Left lung (tissue), 10 donors: ENCODE measurements around the gene ZNF14. TPM values are rescaled to one million over a fixed set of nuclear protein-coding genes. Genes with fewer than 3 reads are reported as not detected.

Source experiments
- ATAC-seq: fragments of 200-7000 bp; cut with Tn5 transposase; one replicate; pipeline ENCODE4 v1.9.1; 2020; ENCODE audit warnings: moderate library complexity
- DNase-seq, 4 donors: peaks; one replicate each; pipeline ENCODE4 v3.0.0-alpha.2; 2013 to 2020
- H3K27ac ChIP-seq, 2 donors: fragments of 200-600 bp; sonication (generic) in 1 of 2; one replicate each; pipeline versions ENCODE4 v1.5.0 to v1.8.0; 2020 to 2021
- H3K27me3 ChIP-seq, 2 donors: fragments of 200-600 bp; sonication (generic) in 1 of 2; one replicate each; pipeline versions ENCODE4 v1.5.0 to v1.8.0; 2020 to 2021
- H3K36me3 ChIP-seq, 2 donors: fragments of 200-600 bp; sonication (generic) in 1 of 2; one replicate each; pipeline versions ENCODE4 v1.5.0 to v1.8.0; 2020 to 2021
- H3K4me1 ChIP-seq, 2 donors: fragments of 200-600 bp; one replicate each; pipeline ENCODE4 v1.8.0; 2021
- H3K4me3 ChIP-seq, 2 donors: fragments of 200-600 bp; sonication (generic) in 1 of 2; one replicate each; pipeline versions ENCODE4 v1.5.0 to v1.8.0; 2020 to 2021; ENCODE audit warnings: mild to moderate bottlenecking in 1 of 2
- H3K9me3 ChIP-seq, 2 donors: fragments of 200-600 bp; sonication (generic) in 1 of 2; one replicate each; pipeline versions ENCODE4 v1.5.0 to v1.8.0; 2020 to 2021
- intact Hi-C, 2 donors: fragments of 100-400 bp; cut with DNase I; formaldehyde crosslinking; loops; one replicate each; pipeline versions ENCODE4 v1.11.2 to v1.14.2; 2022
- polyA plus RNA-seq, 6 donors: library from polyadenylated mRNA; unstranded; fragments of 120-200 nt; gene quantifications; one replicate each; pipeline ENCODE4 v1.2.1, GENCODE V29; 2013; ENCODE audit not compliant: insufficient read length in 6 of 6
- total RNA-seq, 2 donors: library from RNA; stranded (reverse); fragmentation: NEBNext Ultra II Directional; extraction: Animal tissue kit (Norgen Biotek cat#: 25700); gene quantifications; one replicate each; pipeline ENCODE4 v1.2.1, GENCODE V29; 2021
- TF ChIP-seq, protein P1 (sequence below), 2 donors: fragments of 200-600 bp; sonication (generic) in 1 of 2; IDR thresholded peaks; one replicate each; pipeline versions ENCODE4 v1.5.0 to v1.8.0; 2021; ENCODE audit warnings: antibody characterized with exemption in 2 of 2
- donor health status: DM: no; HTN: yes; CAD: no.
- donor health status: DM: no; HTN: no; CAD: no.

Gene ZNF14
- total and polyA plus RNA-seq, 8 donors: 4.7 to 15.3 (median 12.1) TPM

DNA sequence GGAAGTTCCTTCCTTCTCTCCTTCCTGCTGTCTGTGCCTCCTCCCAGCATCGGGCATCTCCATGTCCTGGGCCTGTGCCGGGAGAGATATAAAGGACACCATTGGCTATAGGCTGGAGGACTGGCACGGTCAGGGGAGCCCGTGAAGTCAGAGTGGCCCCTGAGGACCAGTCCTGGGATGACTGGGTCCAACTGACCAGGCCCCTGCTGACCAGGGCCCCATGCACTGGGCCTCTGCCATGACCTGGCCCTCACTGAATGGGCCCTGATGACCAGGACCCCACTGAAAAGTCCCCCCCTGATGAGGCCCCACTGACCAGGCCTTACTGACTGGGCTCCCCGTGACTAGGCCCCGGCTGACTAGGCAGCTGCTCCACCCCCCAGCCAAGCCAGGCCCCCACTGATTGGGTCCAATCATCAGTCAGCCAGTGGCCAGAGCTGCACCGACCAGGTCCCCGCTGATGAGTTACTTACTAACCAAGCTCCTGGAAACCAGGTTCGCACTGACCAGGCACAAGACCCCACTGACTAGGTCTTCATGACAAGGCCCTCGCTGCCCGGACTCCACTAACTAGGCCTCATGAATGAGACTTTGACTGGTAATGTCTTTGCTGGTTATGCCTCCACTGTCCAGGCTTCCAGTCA is 20.0 kb upstream of the ZNF14 start:
- ATAC-seq (no peak), DNase-seq (peak in 1 of 4 donors; percentile 49)
- H3K9me3 ChIP-seq: peaks cover 0 to 45% of the 10 kb centered on the region in 2 donors
- TF ChIP-seq, protein P1, sequence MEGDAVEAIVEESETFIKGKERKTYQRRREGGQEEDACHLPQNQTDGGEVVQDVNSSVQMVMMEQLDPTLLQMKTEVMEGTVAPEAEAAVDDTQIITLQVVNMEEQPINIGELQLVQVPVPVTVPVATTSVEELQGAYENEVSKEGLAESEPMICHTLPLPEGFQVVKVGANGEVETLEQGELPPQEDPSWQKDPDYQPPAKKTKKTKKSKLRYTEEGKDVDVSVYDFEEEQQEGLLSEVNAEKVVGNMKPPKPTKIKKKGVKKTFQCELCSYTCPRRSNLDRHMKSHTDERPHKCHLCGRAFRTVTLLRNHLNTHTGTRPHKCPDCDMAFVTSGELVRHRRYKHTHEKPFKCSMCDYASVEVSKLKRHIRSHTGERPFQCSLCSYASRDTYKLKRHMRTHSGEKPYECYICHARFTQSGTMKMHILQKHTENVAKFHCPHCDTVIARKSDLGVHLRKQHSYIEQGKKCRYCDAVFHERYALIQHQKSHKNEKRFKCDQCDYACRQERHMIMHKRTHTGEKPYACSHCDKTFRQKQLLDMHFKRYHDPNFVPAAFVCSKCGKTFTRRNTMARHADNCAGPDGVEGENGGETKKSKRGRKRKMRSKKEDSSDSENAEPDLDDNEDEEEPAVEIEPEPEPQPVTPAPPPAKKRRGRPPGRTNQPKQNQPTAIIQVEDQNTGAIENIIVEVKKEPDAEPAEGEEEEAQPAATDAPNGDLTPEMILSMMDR (IDR thresholded peaks at IDR 0.05): no peak
- H3K27me3 ChIP-seq: no peaks in the 10 kb centered on the region
- H3K36me3 ChIP-seq: no peaks in the 10 kb centered on the region
- intact Hi-C loops: no loop called here
- no peaks in the 10 kb centered on the region for H3K4me1 ChIP-seq
- H3K4me3 ChIP-seq: no peak overlapping the region
- H3K27ac ChIP-seq: no peak overlapping the region

DNA sequence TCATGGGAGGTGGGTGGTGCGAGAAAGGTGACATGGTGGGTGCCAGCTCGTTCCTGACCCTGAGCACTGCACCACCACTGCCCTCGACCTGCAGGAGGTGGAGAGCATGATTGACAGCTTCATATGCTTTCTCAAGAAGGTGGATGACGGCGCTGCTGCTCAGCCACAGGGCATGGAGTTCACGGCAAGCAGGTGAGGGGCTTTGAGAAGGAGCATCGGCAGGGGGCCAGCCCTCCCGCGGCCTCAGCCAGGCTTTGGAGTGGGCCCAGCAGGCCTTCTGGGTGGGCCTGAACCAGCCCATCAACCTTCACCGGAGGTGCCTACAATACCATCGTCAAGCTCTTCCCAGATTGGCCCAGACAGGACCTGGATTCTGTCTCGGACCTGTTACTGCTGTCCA is 18.9 kb upstream of the ZNF14 start:
- intact Hi-C loops: no loop called here
- Histone ChIP-seq H3K9me3 (peaks cover 0 to 42% of the 10 kb centered on the region in 2 donors), H3K4me1 (no peaks in the 10 kb centered on the region), H3K36me3 (no peaks in the 10 kb centered on the region), H3K4me3 (no peak overlapping the region), H3K27me3 (no peaks in the 10 kb centered on the region), H3K27ac (no peak overlapping the region)
- TF ChIP-seq, protein P1 (IDR thresholded peaks at IDR 0.05): no peak
- no peak for ATAC-seq
- peak in 1 of 4 donors; percentile 60 for DNase-seq

DNA sequence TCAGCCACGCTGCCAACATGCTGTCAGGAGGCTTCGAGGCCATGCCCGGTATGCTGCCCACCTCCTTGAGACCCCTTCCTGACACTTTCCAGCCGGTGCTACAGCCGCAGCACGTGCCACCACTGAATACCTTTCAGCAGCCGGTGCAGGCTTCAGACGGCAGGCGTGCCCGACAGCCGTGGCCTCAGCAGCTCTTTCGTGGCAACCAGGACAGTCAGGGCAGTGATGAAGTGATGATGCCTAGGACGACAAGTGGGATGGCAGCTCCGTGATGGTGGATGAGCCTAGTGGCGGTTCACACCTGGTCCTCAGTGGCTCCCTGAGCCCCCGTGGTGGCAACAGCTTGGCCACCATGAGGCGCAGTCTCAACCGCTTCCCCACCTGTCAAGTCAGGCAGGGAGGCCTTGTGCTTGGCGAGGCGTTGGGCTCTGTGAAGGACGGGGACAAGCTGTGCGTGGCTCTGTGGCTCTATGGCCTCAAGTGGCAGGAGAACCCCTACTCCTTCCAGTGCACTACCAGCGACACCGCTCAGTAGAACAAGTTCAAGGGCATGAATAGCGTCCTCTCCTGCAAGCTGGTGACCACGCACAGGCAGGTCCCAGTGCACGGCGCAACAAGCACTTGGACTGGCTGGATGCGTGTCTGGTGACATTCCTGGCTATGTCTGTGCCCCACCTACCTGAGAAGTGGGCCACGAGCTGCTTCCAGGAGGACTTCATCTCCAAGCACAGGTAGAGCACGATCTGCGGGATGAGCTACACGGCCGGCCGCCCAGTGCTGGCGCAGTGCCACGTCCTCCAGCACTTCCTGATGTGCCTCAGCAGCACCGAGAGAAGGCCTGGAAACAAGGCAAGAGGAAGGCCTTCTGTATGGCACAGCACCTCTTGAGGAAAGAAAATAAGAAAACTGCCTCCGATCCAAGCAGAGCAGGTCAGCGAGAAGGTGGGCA is 18.2 kb upstream of the ZNF14 start:
- ATAC-seq (no peak), DNase-seq (peak in 1 of 4 donors; percentile 61)
- intact Hi-C loops: no loop called here
- no peak overlapping the region for H3K4me3 ChIP-seq
- H3K9me3 ChIP-seq: peaks cover 0 to 38% of the 10 kb centered on the region in 2 donors
- TF ChIP-seq, protein P1 (IDR thresholded peaks at IDR 0.05): no peak
- no peaks in the 10 kb centered on the region for H3K36me3 ChIP-seq
- no peaks in the 10 kb centered on the region for H3K27me3 ChIP-seq
- no peaks in the 10 kb centered on the region for H3K4me1 ChIP-seq
- H3K27ac ChIP-seq: no peak overlapping the region

DNA sequence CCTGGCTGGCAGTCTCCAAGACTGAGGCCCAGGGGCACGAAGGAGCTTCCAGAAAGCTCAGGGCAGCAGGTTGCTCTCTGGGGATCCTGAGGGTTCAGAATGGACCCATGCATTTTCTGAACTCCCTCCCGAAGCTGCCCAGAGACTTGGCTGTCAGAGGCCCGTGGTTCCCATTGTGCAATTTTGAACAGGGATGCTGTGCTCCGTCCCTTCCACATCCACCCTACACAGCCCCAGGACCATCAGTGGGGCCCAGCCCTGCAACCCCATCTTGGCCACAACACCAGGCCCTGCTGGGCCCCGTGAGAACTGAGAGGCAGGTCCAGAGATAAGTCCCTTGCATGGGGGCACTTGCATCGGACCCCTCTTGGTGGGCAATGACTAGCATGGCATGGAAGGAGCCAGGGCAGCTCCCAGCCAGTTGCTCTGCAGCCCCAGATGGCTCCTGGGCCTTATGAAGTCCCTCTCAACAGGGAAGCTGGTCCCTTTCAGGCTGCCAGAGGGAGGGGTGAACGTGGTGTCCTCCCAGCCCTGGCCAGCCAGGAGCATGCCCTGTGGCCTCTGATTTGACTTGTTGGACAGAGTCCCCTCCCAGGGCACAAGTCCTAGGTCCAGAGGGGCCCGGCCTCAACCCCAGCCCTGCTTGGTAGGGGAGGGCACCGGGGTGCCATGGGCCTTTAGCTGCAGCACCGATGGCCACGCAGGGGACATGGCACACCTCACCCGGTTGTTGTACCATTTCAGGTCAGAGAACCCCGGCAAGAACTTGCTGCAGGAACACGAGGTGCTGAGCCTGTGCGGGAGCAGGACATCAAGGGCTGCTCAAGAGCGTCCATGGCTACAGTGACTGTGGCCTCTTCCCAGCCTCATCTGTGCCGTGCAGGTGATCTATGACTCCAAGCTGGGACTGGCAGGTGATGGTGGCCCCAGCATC is 17.3 kb upstream of the ZNF14 start:
- no peaks in the 10 kb centered on the region for H3K4me1 ChIP-seq
- H3K27me3 ChIP-seq: no peaks in the 10 kb centered on the region
- DNase-seq (peak in 1 of 4 donors; percentile 63), ATAC-seq (no peak)
- H3K4me3 ChIP-seq: no peak overlapping the region
- TF ChIP-seq, protein P1 (IDR thresholded peaks at IDR 0.05): no peak
- no peak overlapping the region for H3K27ac ChIP-seq
- no peaks in the 10 kb centered on the region for H3K36me3 ChIP-seq
- H3K9me3 ChIP-seq: peaks cover 0 to 39% of the 10 kb centered on the region in 2 donors
- intact Hi-C loops: no loop called here
